ENCODE results near the gene ZNF264.
A peak's percentile ranks its signal among the peaks of the same experiment; 100 is the strongest.

ZNF264 gene

GRCh38 chr19:57269515-57270250 is 78.4 kb downstream of the ZNF264 start:
- peak overlapping the region; percentile 3; the same call in 1 of the 2 replicates for H3K27ac ChIP-seq (ENCODE audit: low read length)
- no peak overlapping the region for H3K4me2 ChIP-seq (ENCODE audit: low read depth, low read length)
- H3K27me3 ChIP-seq (replicated peaks; ENCODE audit: insufficient read depth, low read length), result no peaks in the 10 kb centered on the region
- TF ChIP-seq, protein P1, sequence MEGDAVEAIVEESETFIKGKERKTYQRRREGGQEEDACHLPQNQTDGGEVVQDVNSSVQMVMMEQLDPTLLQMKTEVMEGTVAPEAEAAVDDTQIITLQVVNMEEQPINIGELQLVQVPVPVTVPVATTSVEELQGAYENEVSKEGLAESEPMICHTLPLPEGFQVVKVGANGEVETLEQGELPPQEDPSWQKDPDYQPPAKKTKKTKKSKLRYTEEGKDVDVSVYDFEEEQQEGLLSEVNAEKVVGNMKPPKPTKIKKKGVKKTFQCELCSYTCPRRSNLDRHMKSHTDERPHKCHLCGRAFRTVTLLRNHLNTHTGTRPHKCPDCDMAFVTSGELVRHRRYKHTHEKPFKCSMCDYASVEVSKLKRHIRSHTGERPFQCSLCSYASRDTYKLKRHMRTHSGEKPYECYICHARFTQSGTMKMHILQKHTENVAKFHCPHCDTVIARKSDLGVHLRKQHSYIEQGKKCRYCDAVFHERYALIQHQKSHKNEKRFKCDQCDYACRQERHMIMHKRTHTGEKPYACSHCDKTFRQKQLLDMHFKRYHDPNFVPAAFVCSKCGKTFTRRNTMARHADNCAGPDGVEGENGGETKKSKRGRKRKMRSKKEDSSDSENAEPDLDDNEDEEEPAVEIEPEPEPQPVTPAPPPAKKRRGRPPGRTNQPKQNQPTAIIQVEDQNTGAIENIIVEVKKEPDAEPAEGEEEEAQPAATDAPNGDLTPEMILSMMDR (IDR thresholded peaks at IDR 0.05; ENCODE audit: low read length), result no peak
- TF ChIP-seq EZH2phosphoT487 (IDR thresholded peaks at IDR 0.05; ENCODE audit: low read length) (no peak), EZH2 (optimal IDR thresholded peaks at IDR 0.05; ENCODE audit: low read depth, low read length) (no peak)
- H4K20me1 ChIP-seq (ENCODE audit: insufficient read depth, low read length), result no peaks in the 10 kb centered on the region
- H3K79me2 ChIP-seq (ENCODE audit: low read length), result no peaks in the 10 kb centered on the region
- H3K36me3 ChIP-seq (replicated peaks; ENCODE audit: insufficient read depth, low read length), result no peaks in the 10 kb centered on the region
- no peaks in the 10 kb centered on the region for H3F3A ChIP-seq (ENCODE audit: insufficient read depth, low read length)
- no peaks in the 10 kb centered on the region for H3K9me2 ChIP-seq (replicated peaks; ENCODE audit: insufficient read depth, low read length)
- no peaks in the 10 kb centered on the region for H3K9me3 ChIP-seq (replicated peaks; ENCODE audit: insufficient read depth, low read length)
- no peak for DNase-seq
- H3K4me1 ChIP-seq (ENCODE audit: low read length), result no peaks in the 10 kb centered on the region
- no peak overlapping the region for H3K9ac ChIP-seq (ENCODE audit: low read length)
- H3K4me3 ChIP-seq (ENCODE audit: low read length), result no peak overlapping the region
- H2AFZ ChIP-seq (ENCODE audit: low read length), result no peak overlapping the region

GRCh38 chr19:57271280-57271679 is 80.0 kb downstream of the ZNF264 start:
- H3K9me3 ChIP-seq (replicated peaks; ENCODE audit: insufficient read depth, low read length), result no peaks in the 10 kb centered on the region
- H2AFZ ChIP-seq (ENCODE audit: low read length), result no peak overlapping the region
- no peak overlapping the region for H3K27ac ChIP-seq (ENCODE audit: low read length)
- H3K4me2 ChIP-seq (ENCODE audit: low read depth, low read length), result no peak overlapping the region
- H3K4me3 ChIP-seq (ENCODE audit: low read length), result no peak overlapping the region
- H3K9me2 ChIP-seq (replicated peaks; ENCODE audit: insufficient read depth, low read length), result no peaks in the 10 kb centered on the region
- no peak overlapping the region for H3K9ac ChIP-seq (ENCODE audit: low read length)
- no peak for DNase-seq
- no peak for TF ChIP-seq EZH2phosphoT487 (IDR thresholded peaks at IDR 0.05; ENCODE audit: low read length)
- TF ChIP-seq, protein P1 (IDR thresholded peaks at IDR 0.05; ENCODE audit: low read length), result no peak
- TF ChIP-seq EZH2 (optimal IDR thresholded peaks at IDR 0.05; ENCODE audit: low read depth, low read length), result no peak
- H4K20me1 ChIP-seq (ENCODE audit: insufficient read depth, low read length), result no peaks in the 10 kb centered on the region
- H3F3A ChIP-seq (ENCODE audit: insufficient read depth, low read length), result no peaks in the 10 kb centered on the region
- H3K79me2 ChIP-seq (ENCODE audit: low read length), result no peaks in the 10 kb centered on the region
- H3K4me1 ChIP-seq (ENCODE audit: low read length), result no peaks in the 10 kb centered on the region
- H3K27me3 ChIP-seq (replicated peaks; ENCODE audit: insufficient read depth, low read length), result no peaks in the 10 kb centered on the region
- no peaks in the 10 kb centered on the region for H3K36me3 ChIP-seq (replicated peaks; ENCODE audit: insufficient read depth, low read length)
